ENCODE results near the gene AKIRIN1.

DNA sequence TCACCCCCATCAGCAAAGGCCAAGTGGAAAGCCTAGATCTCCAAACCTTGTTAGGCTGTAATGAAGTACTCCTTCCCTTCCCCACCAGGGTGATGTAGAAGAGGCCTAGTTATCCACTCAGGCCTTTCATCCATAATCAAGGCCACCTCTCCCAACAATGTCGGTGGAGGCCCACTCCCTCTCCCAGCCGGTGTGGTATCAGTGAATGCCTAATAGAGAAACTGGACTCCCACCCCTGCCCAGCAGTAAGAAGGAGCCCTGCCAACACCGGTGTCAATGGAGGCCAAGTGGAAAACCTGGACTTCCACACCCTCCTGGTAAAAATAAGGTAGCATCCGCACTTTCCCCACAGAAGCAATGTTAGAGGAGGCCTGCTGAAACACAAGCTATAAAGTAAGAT is 58.9 kb downstream of the AKIRIN1 start:
- no peak for TF ChIP-seq POLR2A (IDR thresholded peaks at IDR 0.05; ENCODE audit: low read length)
- no peak for TF ChIP-seq GATA1 (IDR thresholded peaks at IDR 0.05; ENCODE audit: low read depth, low read length)

Data from erythroblast (primary cell).